GM23248 (cell line): ENCODE data around the gene CDC25A. TPM values are rescaled to one million over a fixed set of nuclear protein-coding genes. Genes with fewer than 3 reads are reported as not detected.

ENCODE experiments used
- DNase-seq: peaks from one replicate; pipeline ENCODE4 v3.0.0-alpha.2; 2015
- H2AFZ ChIP-seq: fragments of 200-600 bp; sonication (generic); 2 replicates; pipeline ENCODE4 v1.6.1; 2016; ENCODE audit warnings: antibody characterized with exemption
- H3F3A ChIP-seq: fragments of 200-600 bp; sonication (generic); 2 replicates; pipeline ENCODE4 v1.6.1; 2016; ENCODE audit warnings: mild to moderate bottlenecking, antibody characterized with exemption, mixed run types; ENCODE audit not compliant: insufficient read depth
- H3K27ac ChIP-seq: fragments of 200-600 bp; sonication (generic); 2 replicates; pipeline ENCODE4 v1.5.1; 2016; ENCODE audit warnings: mild to moderate bottlenecking
- H3K27me3 ChIP-seq: fragments of 200-600 bp; sonication (generic); replicated peaks from 2 replicates; pipeline ENCODE4 v1.6.1; 2016; ENCODE audit warnings: mild to moderate bottlenecking; ENCODE audit not compliant: insufficient read depth
- H3K36me3 ChIP-seq: fragments of 200-600 bp; sonication (generic); 2 replicates; pipeline ENCODE4 v1.6.1; 2016; ENCODE audit warnings: low read depth, mild to moderate bottlenecking
- H3K4me1 ChIP-seq: fragments of 200-600 bp; sonication (generic); 2 replicates; pipeline ENCODE4 v1.6.1; 2016; ENCODE audit warnings: mild to moderate bottlenecking; ENCODE audit not compliant: insufficient read depth
- H3K4me2 ChIP-seq: fragments of 200-600 bp; sonication (generic); one replicate; pipeline ENCODE4 v1.6.1; 2016; ENCODE audit warnings: mild to moderate bottlenecking; ENCODE audit not compliant: unreplicated experiment
- H3K4me3 ChIP-seq: fragments of 200-600 bp; sonication (generic); 2 replicates; pipeline ENCODE4 v1.5.1; 2016; ENCODE audit warnings: mild to moderate bottlenecking
- H3K79me2 ChIP-seq: fragments of 200-600 bp; sonication (generic); 2 replicates; pipeline ENCODE4 v1.6.1; 2016; ENCODE audit warnings: mild to moderate bottlenecking; ENCODE audit not compliant: insufficient read depth
- H3K9ac ChIP-seq: fragments of 200-600 bp; sonication (generic); 2 replicates; pipeline ENCODE4 v1.6.1; 2016; ENCODE audit warnings: mild to moderate bottlenecking
- H3K9me2 ChIP-seq: fragments of 200-600 bp; sonication (generic); 2 replicates; pipeline ENCODE4 v1.6.1; 2016; ENCODE audit warnings: mixed run types, mild to moderate bottlenecking, moderate library complexity; ENCODE audit not compliant: insufficient read depth
- H3K9me3 ChIP-seq: fragments of 200-600 bp; sonication (generic); one replicate; pipeline ENCODE4 v1.6.1; 2017; ENCODE audit warnings: low read depth
- H4K20me1 ChIP-seq: fragments of 200-600 bp; sonication (generic); 2 replicates; pipeline ENCODE4 v1.6.0; 2016; ENCODE audit not compliant: insufficient read depth
- EZH2 ChIP-seq: fragments of 200-600 bp; sonication (generic); IDR thresholded peaks from 2 replicates; pipeline ENCODE4 v1.6.1; 2018; ENCODE audit warnings: antibody characterized with exemption, mild to moderate bottlenecking; ENCODE audit not compliant: insufficient read depth, poor library complexity, severe bottlenecking
- EZH2phosphoT487 ChIP-seq: fragments of 200-600 bp; sonication (generic); IDR thresholded peaks from 2 replicates; pipeline ENCODE4 v1.6.1; 2018; ENCODE audit warnings: antibody characterized with exemption, moderate library complexity, mild to moderate bottlenecking, low read depth; ENCODE audit not compliant: insufficient read depth
- WGBS, 2 experiments: methylation state at CpG; one replicate each; pipeline ENCODE4 v1.1.6; 2015 to 2017; ENCODE audit warnings: low lambda C conversion rate in 2 of 2, low coverage in 1 of 2; ENCODE audit errors: missing lambda C conversion rate in 2 of 2; 5-methylcytosine and 5-hydroxymethylcytosine counted together
- in situ Hi-C: fragments of 300-500 bp; cut with MboI; formaldehyde crosslinking; loops from 2 replicates; pipeline ENCODE4 v1.15.0; 2020
- polyA plus RNA-seq: library from polyadenylated mRNA; unstranded; fragments of >200 nt; fragmentation: Nextera tagmentation; extraction: Ambion mirVana; gene quantifications from 2 replicates; pipeline ENCODE4 v1.2.1, GENCODE V29; 2016
- total RNA-seq: library from RNA; depleted of rRNA; stranded (reverse); fragments of >200 nt; shearing (Covaris generic); gene quantifications from 2 replicates; pipeline ENCODE4 v1.2.3, GENCODE V29; 2014

CDC25A gene
- total and polyA plus RNA-seq, 2 experiments from 2014 or later: 1.5 to 4.3 TPM

- TF ChIP-seq EZH2phosphoT487 (no peak), EZH2 (no peak)
- no peaks in the 10 kb centered on the region for H4K20me1 ChIP-seq
- H2AFZ ChIP-seq: peak overlapping the region; percentile 97
- peak overlapping the region; percentile 79 for H3K4me3 ChIP-seq
- no peaks in the 10 kb centered on the region for H3K27me3 ChIP-seq
- 13 to 15% methylated on average over 8 of the region's 8 CpGs for WGBS, 2 experiments
- in situ Hi-C loops: no loop called here
- peaks cover 22% of the 10 kb centered on the region for H3K79me2 ChIP-seq
- peaks cover 6% of the 10 kb centered on the region for H3F3A ChIP-seq
- peak overlapping the region; percentile 36; the same call in 1 of the 2 replicates for H3K27ac ChIP-seq
- H3K9me2 ChIP-seq: no peaks in the 10 kb centered on the region
- no peaks in the 10 kb centered on the region for H3K9me3 ChIP-seq
- peak overlapping the region; percentile 82 for H3K4me2 ChIP-seq
- peak; percentile 43 for DNase-seq
- peak overlapping the region; percentile 79 for H3K9ac ChIP-seq
- peaks cover 8% of the 10 kb centered on the region for H3K4me1 ChIP-seq
- H3K36me3 ChIP-seq: no peaks in the 10 kb centered on the region; the same call in 1 of the 2 replicates
Measured at GRCh38 chr3:48187301-48187578, 977 bp downstream of the CDC25A start.

DNA sequence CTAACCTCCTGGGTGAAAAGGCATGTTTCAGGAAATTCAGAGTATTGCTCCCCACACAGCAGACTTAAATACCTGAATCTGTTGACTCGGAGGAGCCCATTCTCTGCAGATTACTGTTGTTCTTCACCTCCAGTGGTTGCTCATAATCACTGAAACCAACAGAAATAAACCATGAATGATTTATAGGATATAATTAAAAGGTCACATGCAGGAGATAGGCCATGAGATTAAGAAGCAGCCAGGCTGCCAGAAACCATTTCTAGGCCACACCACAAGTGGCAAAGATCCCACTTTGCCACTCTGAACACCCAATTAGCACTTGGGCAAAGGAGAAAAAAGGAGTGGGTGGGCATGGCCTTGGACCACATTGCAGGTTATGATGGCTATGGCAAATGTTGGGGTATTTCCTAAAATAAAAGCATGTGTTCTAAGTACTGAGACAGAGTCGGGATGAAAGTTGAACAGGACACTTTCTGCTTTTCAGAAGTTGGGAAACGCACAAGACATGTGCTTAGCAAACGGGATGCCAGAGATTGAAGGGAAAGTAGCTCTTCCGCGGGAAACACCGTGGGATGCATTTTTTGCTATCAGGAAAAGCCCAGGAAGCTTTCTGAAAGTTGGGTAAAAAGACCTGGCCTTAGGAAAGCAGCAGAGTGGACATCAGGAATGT lies 1.5 kb downstream of the CDC25A start:
- Histone ChIP-seq H3K9me3 (no peaks in the 10 kb centered on the region), H3K4me2 (peak overlapping the region; percentile 82), H3K9me2 (no peaks in the 10 kb centered on the region), H3K4me3 (peak overlapping the region; percentile 79), H3K36me3 (no peaks in the 10 kb centered on the region; the same call in 1 of the 2 replicates), H3K79me2 (peaks cover 22% of the 10 kb centered on the region), H2AFZ (peak overlapping the region; percentile 97), H3F3A (peaks cover 6% of the 10 kb centered on the region), H3K27me3 (no peaks in the 10 kb centered on the region), H4K20me1 (no peaks in the 10 kb centered on the region), H3K4me1 (peaks cover 8% of the 10 kb centered on the region), H3K27ac (no peak overlapping the region; the same call in 1 of the 2 replicates), H3K9ac (peak overlapping the region; percentile 79)
- WGBS, 2 experiments: 44 to 45% methylated on average over 7 of the region's 7 CpGs
- DNase-seq: no peak
- TF ChIP-seq EZH2phosphoT487 (no peak), EZH2 (no peak)
- in situ Hi-C loops: no loop called here

GRCh38 chr3:48185129-48185528 lies 3.1 kb downstream of the CDC25A start:
- H2AFZ ChIP-seq: no peak overlapping the region
- WGBS, 2 experiments: 73 to 77% methylated on average over 4 of the region's 4 CpGs
- no peaks in the 10 kb centered on the region; the same call in 1 of the 2 replicates for H3K36me3 ChIP-seq
- H3K79me2 ChIP-seq: peaks cover 22% of the 10 kb centered on the region
- no peak for DNase-seq
- H3F3A ChIP-seq: peaks cover 6% of the 10 kb centered on the region
- H3K9me2 ChIP-seq: no peaks in the 10 kb centered on the region
- H3K27me3 ChIP-seq: no peaks in the 10 kb centered on the region
- H4K20me1 ChIP-seq: no peaks in the 10 kb centered on the region
- TF ChIP-seq EZH2phosphoT487: no peak
- no peak for TF ChIP-seq EZH2
- no peak overlapping the region for H3K4me3 ChIP-seq
- H3K4me2 ChIP-seq: no peak overlapping the region
- H3K9ac ChIP-seq: no peak overlapping the region
- H3K27ac ChIP-seq: no peak overlapping the region
- H3K9me3 ChIP-seq: no peaks in the 10 kb centered on the region
- H3K4me1 ChIP-seq: peaks cover 8% of the 10 kb centered on the region
- in situ Hi-C loops: no loop called here

DNA sequence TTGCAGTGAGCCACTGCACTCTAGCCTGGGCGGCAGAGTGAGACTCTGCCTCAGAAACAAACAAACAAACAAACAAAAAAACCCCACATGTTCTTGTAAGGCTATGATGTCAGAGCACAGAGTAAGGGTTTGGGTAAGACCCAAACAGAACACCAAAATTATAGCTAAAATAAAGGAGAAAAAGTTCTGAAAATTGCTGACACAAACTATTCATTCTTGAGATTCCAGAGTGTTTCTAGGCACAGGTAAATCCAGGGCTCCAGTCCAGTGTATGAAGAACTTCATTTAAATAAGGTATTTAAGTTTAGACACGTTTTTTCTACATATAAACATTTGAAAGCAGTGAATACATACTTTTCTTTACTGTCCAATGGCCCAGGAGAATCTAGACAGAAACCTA lies 3.9 kb downstream of the CDC25A start:
- no peak for DNase-seq
- in situ Hi-C loops: no loop called here
- 92 to 97% methylated on average over 2 of the region's 2 CpGs for WGBS, 2 experiments
- Histone ChIP-seq H3K79me2 (peaks cover 22% of the 10 kb centered on the region), H3K27ac (no peak overlapping the region), H3F3A (peaks cover 6% of the 10 kb centered on the region), H3K4me1 (peaks cover 8% of the 10 kb centered on the region), H3K36me3 (no peaks in the 10 kb centered on the region; the same call in 1 of the 2 replicates), H3K9me3 (no peaks in the 10 kb centered on the region), H2AFZ (no peak overlapping the region), H3K27me3 (no peaks in the 10 kb centered on the region), H3K4me2 (no peak overlapping the region), H3K9ac (no peak overlapping the region), H3K9me2 (no peaks in the 10 kb centered on the region), H3K4me3 (no peak overlapping the region), H4K20me1 (no peaks in the 10 kb centered on the region)
- TF ChIP-seq EZH2phosphoT487 (no peak), EZH2 (no peak)
